ENCODE data around the gene PLA2G3.

- TF ChIP-seq POLR2A (IDR thresholded peaks at IDR 0.05): no peak
- TF ChIP-seq, protein P1, sequence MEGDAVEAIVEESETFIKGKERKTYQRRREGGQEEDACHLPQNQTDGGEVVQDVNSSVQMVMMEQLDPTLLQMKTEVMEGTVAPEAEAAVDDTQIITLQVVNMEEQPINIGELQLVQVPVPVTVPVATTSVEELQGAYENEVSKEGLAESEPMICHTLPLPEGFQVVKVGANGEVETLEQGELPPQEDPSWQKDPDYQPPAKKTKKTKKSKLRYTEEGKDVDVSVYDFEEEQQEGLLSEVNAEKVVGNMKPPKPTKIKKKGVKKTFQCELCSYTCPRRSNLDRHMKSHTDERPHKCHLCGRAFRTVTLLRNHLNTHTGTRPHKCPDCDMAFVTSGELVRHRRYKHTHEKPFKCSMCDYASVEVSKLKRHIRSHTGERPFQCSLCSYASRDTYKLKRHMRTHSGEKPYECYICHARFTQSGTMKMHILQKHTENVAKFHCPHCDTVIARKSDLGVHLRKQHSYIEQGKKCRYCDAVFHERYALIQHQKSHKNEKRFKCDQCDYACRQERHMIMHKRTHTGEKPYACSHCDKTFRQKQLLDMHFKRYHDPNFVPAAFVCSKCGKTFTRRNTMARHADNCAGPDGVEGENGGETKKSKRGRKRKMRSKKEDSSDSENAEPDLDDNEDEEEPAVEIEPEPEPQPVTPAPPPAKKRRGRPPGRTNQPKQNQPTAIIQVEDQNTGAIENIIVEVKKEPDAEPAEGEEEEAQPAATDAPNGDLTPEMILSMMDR (IDR thresholded peaks at IDR 0.05): no peak
Observed at GRCh38 chr22:31096657-31097279, 43.5 kb downstream of the PLA2G3 start.

All from adrenal gland (tissue), 5 donors.